Glutamatergic neuron (in vitro differentiated cells): ENCODE measurements around the gene NDUFB10. TPM values are rescaled to one million over a fixed set of nuclear protein-coding genes. Genes with fewer than 3 reads are reported as not detected.

ENCODE experiments used
- DNase-seq: peaks from one replicate; pipeline ENCODE4 v3.0.0; 2022
- H3K27ac Mint-ChIP-seq: one replicate; pipeline ENCODE4 v1.8.0; 2020; ENCODE audit warnings: mild to moderate bottlenecking, mixed read lengths, inconsistent platforms; ENCODE audit not compliant: unreplicated experiment
- H3K27me3 Mint-ChIP-seq: one replicate; pipeline ENCODE4 v1.8.0; 2020; ENCODE audit warnings: mild to moderate bottlenecking, moderate library complexity, mixed read lengths, inconsistent platforms; ENCODE audit not compliant: unreplicated experiment
- H3K36me3 Mint-ChIP-seq: one replicate; pipeline ENCODE4 v1.8.0; 2020; ENCODE audit warnings: mild to moderate bottlenecking, mixed read lengths, inconsistent platforms; ENCODE audit not compliant: unreplicated experiment
- H3K4me1 Mint-ChIP-seq: one replicate; pipeline ENCODE4 v1.8.0; 2020; ENCODE audit warnings: mild to moderate bottlenecking, low read depth, mixed read lengths, inconsistent platforms; ENCODE audit not compliant: unreplicated experiment
- H3K4me3 Mint-ChIP-seq: one replicate; pipeline ENCODE4 v1.8.0; 2020; ENCODE audit warnings: mild to moderate bottlenecking, mixed read lengths, inconsistent platforms; ENCODE audit not compliant: unreplicated experiment
- H3K9me3 Mint-ChIP-seq: one replicate; pipeline ENCODE4 v1.8.0; 2020; ENCODE audit warnings: mild to moderate bottlenecking, moderate library complexity, mixed read lengths, inconsistent platforms; ENCODE audit not compliant: unreplicated experiment
- total RNA-seq: library from RNA; stranded (reverse); fragmentation: NEBNext Ultra II Directional; extraction: Animal tissue kit (Norgen Biotek cat#: 25700); gene quantifications from one replicate; pipeline ENCODE4 v1.2.1, GENCODE V29; 2021; ENCODE audit not compliant: unreplicated experiment
- TF ChIP-seq, protein P1 (sequence below): fragments of 200-600 bp; sonication (generic); IDR thresholded peaks from one replicate; pipeline ENCODE4 v1.5.0; 2021; ENCODE audit not compliant: partially characterized antibody, unreplicated experiment

Gene NDUFB10
- total RNA-seq, 1 donor from 2014 or later: 302 TPM

DNA sequence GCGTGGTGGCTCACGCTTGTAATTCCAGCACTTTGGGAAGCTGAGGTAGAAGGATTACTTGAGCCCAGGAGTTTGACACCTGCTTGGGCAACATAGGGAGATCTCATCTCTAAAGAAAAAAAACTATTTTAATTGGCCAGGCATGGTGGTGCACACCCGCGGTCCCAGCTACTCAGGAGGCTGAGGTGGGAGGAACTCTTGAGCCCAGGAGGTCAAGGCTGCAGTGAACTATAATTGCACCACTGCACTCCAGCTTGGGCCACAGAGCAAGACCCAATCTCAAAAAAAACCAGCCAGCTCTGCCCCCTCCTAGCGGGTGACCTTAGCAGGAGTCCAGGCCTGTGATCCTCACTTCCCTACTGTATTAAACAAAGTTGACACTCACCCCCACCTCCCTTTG lies 35.2 kb upstream of the NDUFB10 start:
- H3K36me3 Mint-ChIP-seq: no peaks in the 10 kb centered on the region
- peaks cover 9% of the 10 kb centered on the region for H3K27me3 Mint-ChIP-seq
- H3K9me3 Mint-ChIP-seq: peaks cover 14% of the 10 kb centered on the region
- TF ChIP-seq, protein P1, sequence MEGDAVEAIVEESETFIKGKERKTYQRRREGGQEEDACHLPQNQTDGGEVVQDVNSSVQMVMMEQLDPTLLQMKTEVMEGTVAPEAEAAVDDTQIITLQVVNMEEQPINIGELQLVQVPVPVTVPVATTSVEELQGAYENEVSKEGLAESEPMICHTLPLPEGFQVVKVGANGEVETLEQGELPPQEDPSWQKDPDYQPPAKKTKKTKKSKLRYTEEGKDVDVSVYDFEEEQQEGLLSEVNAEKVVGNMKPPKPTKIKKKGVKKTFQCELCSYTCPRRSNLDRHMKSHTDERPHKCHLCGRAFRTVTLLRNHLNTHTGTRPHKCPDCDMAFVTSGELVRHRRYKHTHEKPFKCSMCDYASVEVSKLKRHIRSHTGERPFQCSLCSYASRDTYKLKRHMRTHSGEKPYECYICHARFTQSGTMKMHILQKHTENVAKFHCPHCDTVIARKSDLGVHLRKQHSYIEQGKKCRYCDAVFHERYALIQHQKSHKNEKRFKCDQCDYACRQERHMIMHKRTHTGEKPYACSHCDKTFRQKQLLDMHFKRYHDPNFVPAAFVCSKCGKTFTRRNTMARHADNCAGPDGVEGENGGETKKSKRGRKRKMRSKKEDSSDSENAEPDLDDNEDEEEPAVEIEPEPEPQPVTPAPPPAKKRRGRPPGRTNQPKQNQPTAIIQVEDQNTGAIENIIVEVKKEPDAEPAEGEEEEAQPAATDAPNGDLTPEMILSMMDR: no peak
- H3K4me3 Mint-ChIP-seq: no peak overlapping the region
- no peak for DNase-seq
- H3K4me1 Mint-ChIP-seq: peaks cover 20% of the 10 kb centered on the region
- H3K27ac Mint-ChIP-seq: no peak overlapping the region

DNA sequence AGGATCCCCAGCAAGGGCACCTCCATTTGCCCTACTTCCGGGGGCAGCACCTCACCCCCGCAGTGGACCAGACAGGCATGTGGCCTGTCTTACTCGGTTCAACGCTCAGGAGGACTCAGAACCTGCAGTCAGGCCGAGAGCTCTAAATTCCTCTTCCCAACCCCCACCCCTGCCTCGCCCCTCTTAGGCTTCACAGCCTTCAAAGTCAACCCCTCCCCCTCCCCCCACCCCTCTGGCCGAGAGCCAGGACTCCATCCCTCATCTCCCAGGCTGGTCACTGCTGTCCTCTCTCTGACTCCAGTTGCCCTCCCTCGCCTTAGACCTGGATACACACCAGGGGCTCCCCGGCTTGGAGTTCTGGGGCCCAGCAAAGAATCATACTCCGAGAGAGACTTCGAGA lies 33.1 kb upstream of the NDUFB10 start:
- Mint-ChIP-seq H3K4me1 (peaks cover 12% of the 10 kb centered on the region), H3K4me3 (no peak overlapping the region), H3K27ac (no peak overlapping the region), H3K27me3 (peaks cover 7% of the 10 kb centered on the region), H3K36me3 (no peaks in the 10 kb centered on the region), H3K9me3 (peaks cover 7% of the 10 kb centered on the region)
- TF ChIP-seq, protein P1: no peak
- DNase-seq: no peak

DNA sequence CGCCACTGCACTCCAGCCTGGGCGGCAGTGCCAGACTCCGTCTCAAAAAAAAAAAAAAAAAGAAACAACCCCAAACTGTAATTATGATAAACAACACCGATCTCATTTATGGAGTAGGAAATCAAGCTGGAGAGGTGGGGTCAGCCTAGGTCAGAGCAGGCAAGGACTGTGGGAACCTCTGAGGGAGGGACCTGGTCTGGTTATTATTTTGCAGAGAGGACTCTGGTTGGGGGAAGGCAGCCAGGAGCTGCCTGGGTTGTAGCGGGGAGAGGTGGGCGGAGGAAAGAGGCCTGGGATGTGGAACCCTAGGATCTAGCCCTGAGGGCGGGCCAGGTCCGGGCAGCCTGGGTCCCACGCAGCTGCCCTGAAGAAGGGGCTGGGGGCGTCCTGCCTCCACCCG lies 30.2 kb upstream of the NDUFB10 start:
- TF ChIP-seq, protein P1: no peak
- H3K4me3 Mint-ChIP-seq: peak overlapping the region; percentile 81

DNA sequence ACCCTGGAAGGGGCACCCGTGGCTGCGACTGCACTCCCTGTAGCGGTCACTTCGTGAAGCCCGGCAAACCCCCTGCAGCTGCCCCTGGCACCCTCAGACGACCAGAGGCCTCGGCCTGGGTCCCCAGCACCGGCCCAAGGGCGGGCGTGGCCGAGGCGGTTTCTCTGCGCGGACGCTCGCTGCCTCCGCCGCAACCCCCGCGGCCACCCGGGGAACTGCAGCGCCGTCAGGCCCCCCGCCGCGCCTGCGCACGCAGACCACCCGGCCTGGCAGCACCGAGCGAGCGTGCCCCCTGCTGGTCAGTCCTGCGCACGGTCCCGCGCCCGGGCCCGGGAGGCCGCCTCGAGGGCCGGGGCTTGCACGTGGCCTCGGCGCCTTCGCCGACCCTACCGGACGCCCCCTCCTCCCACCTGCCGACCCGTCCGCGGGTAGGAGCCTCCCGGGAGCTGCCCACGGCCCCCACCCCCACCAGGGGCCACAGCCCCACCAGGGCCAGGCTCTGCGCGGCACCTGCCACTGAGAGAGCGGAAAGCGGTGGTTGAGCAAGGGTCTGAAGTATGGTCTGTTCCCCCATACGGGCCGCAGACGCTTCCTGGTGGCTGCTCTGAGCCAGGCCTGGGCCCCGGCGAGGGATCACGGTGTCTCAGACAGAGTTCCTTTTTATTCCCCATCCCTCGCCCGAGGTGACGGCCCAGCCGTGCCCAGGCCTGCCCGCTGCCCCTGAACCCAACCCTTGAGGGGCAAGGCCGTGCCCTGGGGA lies 29.6 kb upstream of the NDUFB10 start:
- DNase-seq: peak; percentile 97
- Mint-ChIP-seq H3K4me1 (peaks cover 8% of the 10 kb centered on the region), H3K27ac (no peak overlapping the region), H3K36me3 (no peaks in the 10 kb centered on the region), H3K27me3 (peaks cover 4% of the 10 kb centered on the region), H3K4me3 (no peak overlapping the region), H3K9me3 (peaks cover 6% of the 10 kb centered on the region)
- TF ChIP-seq, protein P1: peak; percentile 99

More for the DNA sequence above, 30.2 kb upstream of the NDUFB10 start:
- Mint-ChIP-seq H3K36me3 (no peaks in the 10 kb centered on the region), H3K9me3 (peaks cover 6% of the 10 kb centered on the region), H3K27ac (no peak overlapping the region), H3K4me1 (peaks cover 11% of the 10 kb centered on the region), H3K27me3 (peaks cover 4% of the 10 kb centered on the region)
- no peak for DNase-seq

DNA sequence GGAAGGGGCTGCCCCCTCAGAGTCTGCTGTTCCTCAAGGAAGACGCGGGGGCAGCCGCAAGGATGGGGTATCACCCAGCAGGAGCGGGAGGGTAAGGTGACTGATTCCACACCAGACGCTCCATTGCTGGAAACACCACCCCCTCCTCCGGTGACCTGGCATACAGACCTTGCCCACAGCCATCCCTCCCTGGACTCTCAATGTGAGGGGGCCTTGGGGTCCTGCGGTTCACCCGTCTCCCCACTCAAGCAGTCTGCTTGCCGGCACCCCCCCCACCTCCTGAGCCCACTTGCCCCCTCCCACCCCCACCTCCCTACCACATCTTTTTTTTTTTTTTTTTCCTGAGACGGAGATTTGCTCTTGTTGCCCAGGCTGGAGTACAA lies 29.0 kb upstream of the NDUFB10 start:
- Mint-ChIP-seq H3K4me3 (no peak overlapping the region), H3K27ac (no peak overlapping the region), H3K9me3 (peaks cover 4% of the 10 kb centered on the region), H3K36me3 (no peaks in the 10 kb centered on the region), H3K27me3 (peaks cover 4% of the 10 kb centered on the region), H3K4me1 (peaks cover 6% of the 10 kb centered on the region)
- TF ChIP-seq, protein P1: no peak
- no peak for DNase-seq
